Breast epithelium (tissue), 3 donors: ENCODE results near the gene TMEM132D.

Experiments used
- CTCF ChIP-seq, 3 donors: fragments of 450-650 bp; IDR thresholded peaks; one replicate each; pipeline ENCODE4 v1.5.1; 2016 to 2017; ENCODE audit warnings: antibody characterized with exemption in 3 of 3, mild to moderate bottlenecking in 3 of 3, moderate library complexity in 3 of 3
- POLR2A ChIP-seq: fragments of 450-650 bp; IDR thresholded peaks from one replicate; pipeline ENCODE4 v1.6.1; 2016; ENCODE audit warnings: antibody characterized with exemption, mild to moderate bottlenecking, moderate library complexity

- TF ChIP-seq CTCF (IDR thresholded peaks at IDR 0.05) (no peak), POLR2A (no peak)
Measured at GRCh38 chr12:129830796-129831195, 73.0 kb downstream of the TMEM132D start.
